Transverse colon (tissue), 4 donors: ENCODE results near the gene SERGEF. TPM values are rescaled to one million over a fixed set of nuclear protein-coding genes. Genes with fewer than 3 reads are reported as not detected.

Experiments
- DNase-seq: peaks from one replicate; pipeline ENCODE4 v3.0.0-alpha.2; 2019
- H3K27ac ChIP-seq, 4 donors: fragments of 200-600 bp; sonication (generic); 2 replicates each; pipeline ENCODE4 v1.5.1; 2016 to 2018; ENCODE audit warnings: inconsistent platforms in 4 of 4
- H3K27me3 ChIP-seq: fragments of 200-600 bp; sonication (generic); 2 replicates; pipeline ENCODE4 v1.5.1; 2017; ENCODE audit warnings: inconsistent platforms
- H3K36me3 ChIP-seq, 4 donors: fragments of 200-600 bp; sonication (generic); 2 replicates each; pipeline ENCODE4 v1.5.1; 2017 to 2019; ENCODE audit warnings: inconsistent platforms in 4 of 4
- H3K4me1 ChIP-seq, 4 donors: fragments of 200-600 bp; sonication (generic); 2 replicates each; pipeline ENCODE4 v1.5.1; 2017 to 2020; ENCODE audit warnings: inconsistent platforms in 4 of 4
- H3K4me3 ChIP-seq, 4 donors: fragments of 200-600 bp; sonication (generic); 1 replicate in 1 of 4; 2 replicates in 3 of 4; pipeline versions ENCODE4 v1.5.1 to v1.6.1; 2017 to 2019; ENCODE audit warnings: inconsistent platforms in 4 of 4
- H3K9me3 ChIP-seq, 2 donors: fragments of 200-600 bp; sonication (generic); 2 replicates each; pipeline ENCODE4 v1.5.1; 2017 to 2019; ENCODE audit warnings: inconsistent platforms in 2 of 2
- EP300 ChIP-seq: sonication (generic); formaldehyde crosslinking; IDR thresholded peaks from one replicate; pipeline ENCODE4 v1.6.1; 2017; ENCODE audit warnings: antibody characterized with exemption, low read depth
- POLR2A ChIP-seq: fragments of 450-650 bp; IDR thresholded peaks from one replicate; pipeline ENCODE4 v1.6.1; 2016; ENCODE audit warnings: antibody characterized with exemption, mild to moderate bottlenecking, moderate library complexity
- POLR2AphosphoS5 ChIP-seq, 3 donors: sonication (generic); formaldehyde crosslinking; IDR thresholded peaks; one replicate each; pipeline ENCODE4 v1.6.1; 2016; ENCODE audit warnings: antibody characterized with exemption in 3 of 3
- WGBS, 2 donors: methylation state at CpG; one replicate each; pipeline ENCODE4 v1.1.5; 2018; ENCODE audit warnings: low coverage in 1 of 2; 5-methylcytosine and 5-hydroxymethylcytosine counted together
- in situ Hi-C, 4 donors: fragments of 200-750 bp; cut with MboI; loops; one replicate each; pipeline versions ENCODE4 v1.15.0 to v1.15.1; 2017; ENCODE audit warnings: low sequenced_read_pairs in 3 of 4, low pct_ligation_motif_present in 1 of 4, low pct_unique_long_range_greater_than_20kb in 1 of 4
- intact Hi-C: fragments of 100-400 bp; cut with DNase I; formaldehyde crosslinking; loops from one replicate; pipeline ENCODE4 v1.15.1; 2023; ENCODE audit warnings: low total_unique reads
- total RNA-seq, 4 donors: library from RNA; depleted of rRNA; stranded (reverse); fragments of >200 nt; gene quantifications; one replicate each; pipeline ENCODE4 v1.1.0, GENCODE V29; 2016
- TF ChIP-seq, protein P1 (sequence below), 5 experiments: fragments of 200-600 bp in 3 of 5; fragments of 450-650 bp in 2 of 5; sonication (generic) in 3 of 5; IDR thresholded peaks; 1 replicate in 2 of 5; 2 replicates in 3 of 5; pipeline ENCODE4 v1.5.1; 2016 to 2017; ENCODE audit warnings: antibody characterized with exemption in 5 of 5, inconsistent platforms in 3 of 5, mild to moderate bottlenecking in 2 of 5, moderate library complexity in 1 of 5

The SERGEF gene
- total RNA-seq, 4 donors from 2014 or later, result 11.6 to 28.9 (median 19.1) TPM

GRCh38 chr11:17974246-17974645, 38.6 kb downstream of the SERGEF start:
- Histone ChIP-seq H3K4me1 (no peaks in the 10 kb centered on the region), H3K36me3 (peaks cover 0 to 12% (median 5%) of the 10 kb centered on the region in 4 donors), H3K27me3 (no peaks in the 10 kb centered on the region), H3K9me3 (no peaks in the 10 kb centered on the region), H3K4me3 (no peak overlapping the region), H3K27ac (no peak overlapping the region)
- no peak for TF ChIP-seq POLR2AphosphoS5 (IDR thresholded peaks at IDR 0.05)
- no peak for TF ChIP-seq EP300
- TF ChIP-seq, protein P1, sequence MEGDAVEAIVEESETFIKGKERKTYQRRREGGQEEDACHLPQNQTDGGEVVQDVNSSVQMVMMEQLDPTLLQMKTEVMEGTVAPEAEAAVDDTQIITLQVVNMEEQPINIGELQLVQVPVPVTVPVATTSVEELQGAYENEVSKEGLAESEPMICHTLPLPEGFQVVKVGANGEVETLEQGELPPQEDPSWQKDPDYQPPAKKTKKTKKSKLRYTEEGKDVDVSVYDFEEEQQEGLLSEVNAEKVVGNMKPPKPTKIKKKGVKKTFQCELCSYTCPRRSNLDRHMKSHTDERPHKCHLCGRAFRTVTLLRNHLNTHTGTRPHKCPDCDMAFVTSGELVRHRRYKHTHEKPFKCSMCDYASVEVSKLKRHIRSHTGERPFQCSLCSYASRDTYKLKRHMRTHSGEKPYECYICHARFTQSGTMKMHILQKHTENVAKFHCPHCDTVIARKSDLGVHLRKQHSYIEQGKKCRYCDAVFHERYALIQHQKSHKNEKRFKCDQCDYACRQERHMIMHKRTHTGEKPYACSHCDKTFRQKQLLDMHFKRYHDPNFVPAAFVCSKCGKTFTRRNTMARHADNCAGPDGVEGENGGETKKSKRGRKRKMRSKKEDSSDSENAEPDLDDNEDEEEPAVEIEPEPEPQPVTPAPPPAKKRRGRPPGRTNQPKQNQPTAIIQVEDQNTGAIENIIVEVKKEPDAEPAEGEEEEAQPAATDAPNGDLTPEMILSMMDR (IDR thresholded peaks at IDR 0.05), result no peak
- TF ChIP-seq POLR2A, result no peak
- in situ Hi-C loops, result loop anchor here in 3 of 4 donors (10.0 kb wide), 2 partner anchors 219 to 379 kb away; no protein-coding TSS in a partner anchor
- intact Hi-C loops, result no loop called here
- DNase-seq, result no peak

- WGBS, 2 donors, result 52 to 69% methylated on average over 5 of the region's 5 CpGs
Observed at GRCh38 chr11:17972987-17973386, 39.9 kb downstream of the SERGEF start.

GRCh38 chr11:17968206-17968605, 44.6 kb downstream of the SERGEF start:
- 96% methylated on average over 1 of the region's 1 CpG; no CpG with 5 or more reads in 1 of the 2 donors for WGBS, 2 donors
- Histone ChIP-seq H3K27me3 (no peaks in the 10 kb centered on the region), H3K27ac (no peak overlapping the region), H3K36me3 (peaks cover 0 to 12% (median 5%) of the 10 kb centered on the region in 4 donors), H3K4me3 (no peak overlapping the region), H3K4me1 (no peaks in the 10 kb centered on the region), H3K9me3 (no peaks in the 10 kb centered on the region)
- TF ChIP-seq EP300, result no peak
- intact Hi-C loops (no loop called here), in situ Hi-C loops (no loop called here)
- DNase-seq, result no peak

More at GRCh38 chr11:17972987-17973386, 39.9 kb downstream of the SERGEF start:
- peaks cover 0 to 12% (median 5%) of the 10 kb centered on the region in 4 donors for H3K36me3 ChIP-seq
- no peaks in the 10 kb centered on the region for H3K4me1 ChIP-seq
- H3K9me3 ChIP-seq, result no peaks in the 10 kb centered on the region
- H3K4me3 ChIP-seq, result no peak overlapping the region
- no peak for TF ChIP-seq POLR2A
- TF ChIP-seq, protein P1 (IDR thresholded peaks at IDR 0.05), result peak in 4 of 5 experiments; percentile 18 to 27 (median 23)
- no peak overlapping the region for H3K27ac ChIP-seq
- intact Hi-C loops (no loop called here), in situ Hi-C loops (loop anchor here in 3 of 4 donors (10.0 kb wide), 2 partner anchors 218 to 378 kb away; no protein-coding TSS in a partner anchor)
- DNase-seq, result peak; percentile 10
- no peaks in the 10 kb centered on the region for H3K27me3 ChIP-seq

DNA sequence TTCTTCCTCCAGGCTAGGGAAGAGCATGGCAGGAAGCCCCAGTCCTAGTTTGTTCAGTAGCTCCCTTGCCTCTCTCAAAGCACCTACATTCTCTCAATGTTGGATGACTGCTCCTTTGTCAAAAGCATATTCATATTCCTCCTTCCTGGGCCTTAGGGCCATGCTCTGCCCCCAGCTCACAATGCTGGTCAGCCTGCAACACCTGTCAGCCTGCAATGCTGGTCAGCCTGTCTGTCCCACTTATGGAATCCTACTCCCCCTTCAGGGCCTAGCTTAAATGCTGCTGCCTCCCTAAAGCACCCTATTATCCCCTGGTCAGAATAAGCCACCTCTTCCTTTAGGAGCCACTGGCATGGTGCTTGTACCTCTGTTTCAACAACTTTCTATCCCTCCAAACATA, 45.2 kb downstream of the SERGEF start:
- intact Hi-C loops (no loop called here), in situ Hi-C loops (no loop called here)

DNA sequence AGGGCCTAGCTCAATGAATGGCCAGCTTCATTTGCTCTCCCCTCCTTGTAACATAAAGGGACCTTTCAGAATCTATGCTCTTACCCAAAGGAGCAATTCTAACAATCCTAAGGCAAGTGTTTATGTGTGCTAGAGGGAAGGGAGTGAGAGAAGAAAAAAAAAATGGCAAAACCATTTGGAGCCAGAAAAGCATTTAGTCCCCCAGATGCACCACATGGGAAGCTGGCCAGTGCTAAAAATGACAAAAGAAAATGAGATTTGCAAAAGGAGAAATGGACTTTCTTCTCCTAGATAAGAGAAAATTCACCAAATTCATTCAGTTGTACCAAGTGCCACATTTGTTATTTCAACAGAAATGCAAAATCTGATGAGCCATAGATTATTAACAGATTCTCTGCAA, 52.8 kb downstream of the SERGEF start:
- no peak for DNase-seq
- Histone ChIP-seq H3K27ac (no peak overlapping the region), H3K27me3 (no peaks in the 10 kb centered on the region), H3K36me3 (peaks cover 0 to 4% (median 2%) of the 10 kb centered on the region in 4 donors), H3K4me3 (no peak overlapping the region), H3K4me1 (no peaks in the 10 kb centered on the region), H3K9me3 (no peaks in the 10 kb centered on the region)
- TF ChIP-seq POLR2A (no peak), EP300 (no peak), POLR2AphosphoS5 (IDR thresholded peaks at IDR 0.05) (no peak)
- TF ChIP-seq, protein P1 (IDR thresholded peaks at IDR 0.05), result no peak
- in situ Hi-C loops, result no loop called here
- intact Hi-C loops, result no loop called here

More for the DNA sequence above, 45.2 kb downstream of the SERGEF start:
- Histone ChIP-seq H3K9me3 (no peaks in the 10 kb centered on the region), H3K4me3 (no peak overlapping the region), H3K27me3 (no peaks in the 10 kb centered on the region), H3K27ac (no peak overlapping the region), H3K36me3 (peaks cover 0 to 12% (median 5%) of the 10 kb centered on the region in 4 donors), H3K4me1 (no peaks in the 10 kb centered on the region)
- no peak for DNase-seq
- no peak for TF ChIP-seq POLR2AphosphoS5 (IDR thresholded peaks at IDR 0.05)
